ENCODE data around the gene CCDC192.

Gene CCDC192

DNA sequence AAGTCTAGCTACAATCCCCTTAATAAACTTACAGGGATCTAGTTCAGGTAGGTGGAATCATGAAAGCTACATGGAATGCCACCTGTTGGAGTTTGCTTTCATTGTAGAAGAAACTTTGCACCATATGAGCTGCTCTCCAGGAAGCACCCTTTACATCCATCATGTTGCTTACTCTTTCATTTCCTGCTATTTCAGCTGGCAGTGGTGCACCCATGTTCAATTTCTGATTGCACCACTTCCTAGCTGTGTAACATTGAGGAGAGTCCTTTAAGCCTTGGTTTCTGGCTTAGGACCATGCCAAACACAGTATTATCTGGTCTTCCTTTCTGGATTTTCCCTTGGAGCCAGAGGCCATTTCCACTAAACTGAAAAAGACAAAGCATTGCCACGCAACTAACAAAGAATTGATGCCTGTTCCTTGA is 257.1 kb downstream of the CCDC192 start:
- TF ChIP-seq MYC (IDR thresholded peaks at IDR 0.05; ENCODE audit: low read depth, low read length) (no peak), CTCF (IDR thresholded peaks at IDR 0.05; ENCODE audit: low read depth, low read length) (no peak), MAX (IDR thresholded peaks at IDR 0.05; ENCODE audit: low read depth, low read length) (no peak), POLR2A (IDR thresholded peaks at IDR 0.05; ENCODE audit: extremely low read depth, insufficient read length) (no peak)
- peak; percentile 16 for DNase-seq (ENCODE audit: low read depth)
- no peak overlapping the region for H3K4me3 ChIP-seq (ENCODE audit: low read depth, low read length)

DNA sequence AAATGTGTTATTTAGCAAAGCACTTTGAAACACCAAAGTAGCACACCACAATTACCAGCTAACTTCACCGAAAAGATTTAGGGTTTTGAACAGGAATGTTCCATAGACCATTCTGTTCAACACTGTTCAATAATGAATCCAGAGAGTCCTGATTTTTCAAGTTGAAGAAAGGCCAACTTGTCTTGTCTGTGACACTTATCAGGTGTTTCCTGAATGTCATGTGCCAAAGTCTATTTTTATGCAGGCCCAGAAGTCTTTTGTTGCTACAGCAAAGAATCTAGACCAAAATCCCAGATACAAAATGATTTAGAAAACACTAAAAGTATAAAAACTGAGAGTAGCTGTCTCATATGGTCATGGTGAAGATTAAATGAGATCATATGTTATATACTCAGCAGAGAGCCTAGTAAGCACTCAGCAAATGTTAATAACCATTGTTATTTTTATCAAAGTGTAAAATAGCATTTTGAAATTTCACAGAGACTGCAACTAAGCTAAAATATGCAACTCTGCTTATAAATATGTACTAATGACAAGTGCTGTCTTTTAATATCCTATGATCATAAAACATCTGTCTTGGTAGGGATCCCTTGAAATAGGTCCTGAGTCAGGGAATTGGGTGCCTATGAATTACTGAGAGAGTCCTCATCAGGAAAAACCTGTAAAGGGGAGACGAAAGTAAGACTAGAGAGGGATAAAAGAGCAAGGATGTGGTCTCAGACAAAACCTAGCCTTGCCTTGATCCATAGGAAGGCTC is 258.0 kb downstream of the CCDC192 start:
- DNase-seq (ENCODE audit: low read depth), result no peak
- no peak for TF ChIP-seq MAX (IDR thresholded peaks at IDR 0.05; ENCODE audit: low read depth, low read length)
- TF ChIP-seq MYC (IDR thresholded peaks at IDR 0.05; ENCODE audit: low read depth, low read length), result no peak
- TF ChIP-seq CTCF (IDR thresholded peaks at IDR 0.05; ENCODE audit: low read depth, low read length), result no peak
- no peak for TF ChIP-seq POLR2A (IDR thresholded peaks at IDR 0.05; ENCODE audit: extremely low read depth, insufficient read length)
- no peak overlapping the region for H3K4me3 ChIP-seq (ENCODE audit: low read depth, low read length)

DNA sequence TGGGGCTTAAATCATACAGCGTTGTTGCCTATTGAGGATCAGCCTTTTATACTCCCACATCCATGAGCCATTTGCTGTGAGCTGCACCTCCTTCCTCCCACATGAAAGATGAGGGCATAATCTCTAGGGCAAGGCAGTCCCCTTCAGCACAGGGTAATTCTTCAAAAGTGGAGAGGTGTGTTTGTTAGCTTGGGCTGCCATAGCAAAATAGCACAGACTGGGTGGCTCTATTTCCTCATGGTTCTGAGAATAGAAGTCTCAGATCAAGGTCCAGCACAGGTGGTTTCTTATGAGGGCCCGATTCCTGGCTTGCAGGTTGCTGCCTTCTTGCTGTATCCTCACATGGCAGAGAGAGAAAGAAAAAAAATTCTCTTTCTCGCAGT is 258.6 kb downstream of the CCDC192 start:
- DNase-seq (ENCODE audit: low read depth), result no peak
- H3K4me3 ChIP-seq (ENCODE audit: low read depth, low read length), result no peak overlapping the region
- no peak for TF ChIP-seq MAX (IDR thresholded peaks at IDR 0.05; ENCODE audit: low read depth, low read length)

DNA sequence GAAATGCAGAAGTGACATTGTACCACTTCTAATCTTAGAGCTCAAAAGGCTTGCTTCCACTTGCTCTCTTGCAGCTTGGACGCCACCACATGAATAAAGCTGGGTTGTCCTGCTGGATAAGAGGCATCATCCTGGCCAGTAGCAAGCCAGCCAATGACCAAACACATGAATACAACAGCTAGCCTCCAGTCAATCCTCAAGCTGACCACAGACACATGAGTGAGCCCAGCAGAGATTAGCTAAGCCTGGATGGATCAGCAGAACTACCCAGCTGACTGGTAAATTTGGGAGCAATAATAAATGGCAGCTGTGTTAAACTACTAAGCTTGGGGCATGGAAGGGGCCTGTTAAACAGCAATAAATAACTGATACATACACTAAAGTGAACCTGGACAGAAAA is 259.3 kb downstream of the CCDC192 start:
- TF ChIP-seq MAX (IDR thresholded peaks at IDR 0.05; ENCODE audit: low read depth, low read length) (no peak), CTCF (IDR thresholded peaks at IDR 0.05; ENCODE audit: low read depth, low read length) (no peak), POLR2A (IDR thresholded peaks at IDR 0.05; ENCODE audit: extremely low read depth, insufficient read length) (no peak), MYC (IDR thresholded peaks at IDR 0.05; ENCODE audit: low read depth, low read length) (no peak)
- DNase-seq (ENCODE audit: low read depth), result no peak
- H3K4me3 ChIP-seq (ENCODE audit: low read depth, low read length), result no peak overlapping the region

DNA sequence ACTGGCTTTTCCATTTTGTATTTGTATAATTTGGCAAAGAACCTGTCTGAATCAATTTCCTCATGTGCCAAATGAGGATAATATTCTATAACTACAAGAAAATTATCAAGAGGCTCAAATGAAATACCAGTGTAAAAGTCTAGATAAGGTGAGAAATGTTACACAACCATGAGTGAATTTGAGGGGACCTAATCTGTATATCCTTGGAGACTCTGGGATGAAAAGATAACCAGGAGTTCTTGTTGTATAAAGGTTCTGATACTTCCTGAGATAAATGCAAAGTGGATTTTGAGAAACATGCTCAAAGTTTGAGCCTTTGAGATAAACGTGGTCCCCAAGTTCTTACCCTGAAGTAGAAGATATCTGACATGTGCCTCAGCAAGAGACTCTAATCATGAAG is 260.0 kb downstream of the CCDC192 start:
- TF ChIP-seq CTCF (IDR thresholded peaks at IDR 0.05; ENCODE audit: low read depth, low read length), result no peak
- no peak for TF ChIP-seq POLR2A (IDR thresholded peaks at IDR 0.05; ENCODE audit: extremely low read depth, insufficient read length)
- no peak for TF ChIP-seq MAX (IDR thresholded peaks at IDR 0.05; ENCODE audit: low read depth, low read length)
- TF ChIP-seq MYC (IDR thresholded peaks at IDR 0.05; ENCODE audit: low read depth, low read length), result no peak

GRCh38 chr5:127963931-127964330 is 260.7 kb downstream of the CCDC192 start:
- TF ChIP-seq MAX (IDR thresholded peaks at IDR 0.05; ENCODE audit: low read depth, low read length), result no peak
- no peak for TF ChIP-seq CTCF (IDR thresholded peaks at IDR 0.05; ENCODE audit: low read depth, low read length)
- TF ChIP-seq POLR2A (IDR thresholded peaks at IDR 0.05; ENCODE audit: extremely low read depth, insufficient read length), result no peak
- TF ChIP-seq MYC (IDR thresholded peaks at IDR 0.05; ENCODE audit: low read depth, low read length), result no peak
- no peak overlapping the region for H3K4me3 ChIP-seq (ENCODE audit: low read depth, low read length)
- DNase-seq (ENCODE audit: low read depth), result no peak

More for the DNA sequence above, 260.0 kb downstream of the CCDC192 start:
- no peak overlapping the region for H3K4me3 ChIP-seq (ENCODE audit: low read depth, low read length)
- no peak for DNase-seq (ENCODE audit: low read depth)
